SHP77 treated with DMSO at 0.1 percent for 48 hours (cell line): Measurements from ENCODE around the gene CNNM1.

ENCODE experiments used
- DNase-seq: peaks from one replicate; lab custom pipeline; 2025; lab: John Stamatoyannopoulos, UW

The CNNM1 gene

DNA sequence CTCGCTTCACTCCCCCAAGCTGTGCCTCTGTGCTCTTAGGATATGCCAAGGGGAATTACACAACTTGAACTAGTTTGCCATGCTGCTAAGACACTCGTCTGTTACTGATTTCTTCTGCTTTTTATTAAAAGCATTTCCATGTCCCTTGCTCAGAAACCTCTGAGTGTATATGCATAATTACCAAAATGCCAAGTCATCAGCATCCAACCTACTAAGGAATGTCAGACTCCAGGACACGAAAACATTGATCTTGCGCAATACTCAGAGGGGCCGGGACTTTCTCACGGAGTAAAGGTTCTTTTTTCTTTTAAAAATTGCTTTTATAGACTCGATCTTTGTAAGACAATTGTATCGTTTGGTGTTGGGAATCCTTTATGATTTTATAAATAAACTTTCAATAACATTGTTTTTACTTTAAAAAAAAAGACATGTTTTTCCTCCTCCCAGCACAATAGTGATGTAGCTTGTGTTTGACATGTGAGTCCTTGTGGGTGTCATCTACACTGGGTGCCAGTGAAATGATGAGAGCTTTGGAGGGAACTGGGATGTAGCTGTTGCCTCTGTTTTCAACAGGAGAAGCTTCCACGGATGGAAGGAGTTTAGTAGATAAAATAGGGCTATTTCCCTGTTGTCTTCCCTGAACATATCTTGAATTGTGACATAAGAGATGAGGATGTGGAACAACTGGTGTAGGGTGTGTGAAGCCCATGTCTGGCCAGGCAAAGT is 43.6 kb downstream of the CNNM1 start:
- DNase-seq, result no peak

DNA sequence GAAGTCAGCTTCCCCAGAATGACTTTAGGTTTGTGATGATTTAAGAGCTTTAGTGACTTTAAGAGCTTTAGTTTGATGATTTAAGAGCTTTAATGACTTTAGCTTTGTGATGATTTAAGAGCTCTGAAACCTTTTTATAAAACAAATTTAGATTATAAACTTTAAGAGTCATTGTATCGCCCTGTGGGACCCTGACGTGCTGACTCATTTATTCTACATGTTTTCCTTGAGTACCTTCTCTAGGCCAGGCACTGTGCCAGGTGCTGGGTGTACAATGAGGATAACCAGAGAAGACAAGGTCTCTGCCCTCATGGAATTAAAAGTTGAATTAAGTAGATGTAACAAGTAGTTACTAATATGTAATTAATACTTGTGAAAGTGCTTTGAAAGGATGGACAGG is 45.4 kb downstream of the CNNM1 start:
- no peak for DNase-seq

DNA sequence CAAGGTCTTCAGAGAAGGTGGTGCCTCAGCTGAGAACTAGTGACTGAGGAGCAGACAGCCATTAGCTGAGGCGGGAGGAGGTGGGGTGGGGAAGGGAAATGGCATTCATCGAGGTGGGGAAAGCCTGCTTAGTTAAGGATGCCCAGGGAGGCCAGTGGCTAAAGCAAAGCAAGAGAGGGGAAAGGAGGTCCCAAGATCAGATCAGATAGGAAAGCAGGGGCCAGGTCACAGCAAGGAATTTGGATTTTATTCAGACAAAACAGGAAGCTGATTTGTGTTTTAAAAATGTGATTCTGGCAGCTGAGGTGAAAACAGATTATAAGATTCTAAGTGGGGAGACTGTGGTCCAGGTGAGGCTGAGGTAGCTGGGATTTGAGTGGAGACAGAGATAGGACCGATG is 45.8 kb downstream of the CNNM1 start:
- no peak for DNase-seq

GRCh38 chr10:99375426-99375825 is 46.3 kb downstream of the CNNM1 start:
- DNase-seq, result no peak

DNA sequence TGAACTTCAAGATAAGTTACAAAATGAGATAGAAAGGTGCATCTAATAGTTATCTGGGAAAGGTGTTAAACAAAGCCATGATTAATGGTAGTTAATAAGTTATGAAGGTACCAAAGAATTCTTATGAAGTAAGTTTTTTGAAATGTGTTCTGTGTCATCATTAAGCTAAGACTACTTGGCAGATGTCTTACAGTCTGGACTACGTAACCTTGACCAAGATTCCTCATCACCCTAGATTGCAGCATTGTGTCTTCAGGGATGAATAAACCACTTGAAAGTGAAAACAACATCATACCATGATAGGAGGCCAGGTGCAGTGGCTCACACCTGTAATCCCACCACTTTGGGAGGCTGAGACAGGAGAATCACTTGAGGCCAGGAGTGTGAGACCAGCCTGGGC is 53.0 kb downstream of the CNNM1 start:
- no peak for DNase-seq

GRCh38 chr10:99387071-99387470 is 57.9 kb downstream of the CNNM1 start:
- DNase-seq, result no peak

DNA sequence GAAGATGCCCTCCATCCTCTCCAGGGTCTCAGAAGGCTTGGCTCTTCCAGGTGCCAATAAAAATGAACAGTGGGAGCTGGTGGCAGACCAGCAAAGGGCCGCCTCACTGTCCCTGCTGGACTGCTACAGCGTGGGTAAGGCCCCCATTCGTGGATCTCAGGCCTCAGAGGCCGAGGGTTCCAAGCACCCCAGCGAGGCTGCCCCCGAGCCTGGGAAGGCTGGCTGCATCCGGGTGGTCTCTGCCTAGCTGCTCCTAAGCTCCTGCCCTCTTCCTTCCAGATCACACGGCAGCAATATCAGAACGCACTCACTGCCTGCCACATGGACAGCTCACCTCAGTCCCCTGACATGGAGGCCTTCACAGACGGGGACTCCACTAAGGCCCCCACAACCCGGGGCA is 58.4 kb downstream of the CNNM1 start:
- DNase-seq, result no peak

DNA sequence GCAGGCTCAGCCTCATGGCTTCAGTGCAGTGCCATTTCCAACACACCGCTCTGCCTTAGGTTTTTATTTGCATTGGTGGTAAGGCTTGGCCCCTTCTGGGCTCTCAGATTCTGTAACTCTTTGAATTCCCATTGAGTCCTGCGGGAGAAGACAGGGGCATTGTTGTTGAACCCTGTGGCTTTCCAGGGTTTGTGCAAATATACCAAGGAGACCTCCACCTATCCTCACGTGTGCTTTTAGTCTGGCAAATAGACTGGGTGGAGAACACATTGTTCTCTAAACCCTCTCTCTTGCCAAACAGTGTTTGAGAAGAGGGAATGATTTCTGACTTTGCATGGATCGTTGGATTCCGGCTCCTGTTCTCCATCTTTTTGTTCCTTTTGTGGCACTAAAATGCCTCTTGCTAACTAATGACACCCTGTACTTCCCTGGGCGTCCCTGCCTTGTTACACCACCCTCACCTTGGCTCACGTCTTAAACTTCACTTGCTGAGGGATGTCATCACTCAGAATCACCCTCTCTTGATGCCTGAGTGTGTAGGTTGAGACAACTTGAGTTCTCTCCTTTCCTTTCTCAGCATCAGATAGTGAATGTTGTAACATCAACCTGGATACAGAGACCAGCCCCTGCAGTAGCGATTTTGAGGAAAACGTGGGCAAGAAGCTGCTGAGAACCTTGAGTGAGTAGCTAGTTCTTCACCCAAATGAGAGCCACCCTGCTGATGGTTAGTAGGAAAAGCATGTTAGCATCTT is 60.7 kb downstream of the CNNM1 start:
- DNase-seq, result no peak

GRCh38 chr10:99391346-99391745 is 62.2 kb downstream of the CNNM1 start:
- no peak for DNase-seq

DNA sequence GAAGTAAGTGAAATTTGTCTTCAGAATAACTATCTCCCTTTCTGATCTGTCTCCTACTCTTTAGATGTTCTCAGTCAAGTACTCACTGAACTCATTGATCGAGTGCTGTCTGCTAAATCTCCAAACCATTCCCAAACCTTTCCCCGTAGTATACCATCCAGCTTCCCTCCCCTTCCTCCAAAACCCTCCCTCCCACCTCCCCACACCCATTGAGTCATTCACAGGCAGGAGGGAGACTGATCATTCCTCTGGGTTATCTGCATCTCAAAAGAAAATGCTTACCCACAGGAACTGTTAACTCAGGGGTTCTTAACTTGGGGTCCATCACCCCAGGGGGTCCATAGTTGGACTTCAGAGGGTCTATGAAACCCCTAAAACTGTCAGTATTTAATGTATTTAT is 63.9 kb downstream of the CNNM1 start:
- no peak for DNase-seq

DNA sequence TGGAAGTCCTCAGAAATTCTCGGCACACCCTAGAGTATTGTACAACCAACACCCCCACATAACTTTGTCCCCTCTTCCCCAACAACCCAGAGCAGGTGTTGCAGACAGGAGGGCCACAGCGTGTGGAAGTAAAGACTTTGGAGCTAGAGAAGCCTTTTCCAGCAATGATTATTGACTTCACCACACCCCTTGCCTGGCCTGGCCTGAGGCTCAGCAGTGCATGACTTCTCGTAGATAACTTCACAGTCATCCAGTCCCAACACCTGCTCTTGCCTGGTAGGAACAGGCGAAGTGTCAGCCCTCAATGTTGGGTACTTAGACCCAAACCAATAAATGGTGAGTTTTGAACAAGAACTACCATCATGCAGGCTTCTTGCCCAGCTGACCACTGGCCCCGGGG is 64.5 kb downstream of the CNNM1 start:
- no peak for DNase-seq

DNA sequence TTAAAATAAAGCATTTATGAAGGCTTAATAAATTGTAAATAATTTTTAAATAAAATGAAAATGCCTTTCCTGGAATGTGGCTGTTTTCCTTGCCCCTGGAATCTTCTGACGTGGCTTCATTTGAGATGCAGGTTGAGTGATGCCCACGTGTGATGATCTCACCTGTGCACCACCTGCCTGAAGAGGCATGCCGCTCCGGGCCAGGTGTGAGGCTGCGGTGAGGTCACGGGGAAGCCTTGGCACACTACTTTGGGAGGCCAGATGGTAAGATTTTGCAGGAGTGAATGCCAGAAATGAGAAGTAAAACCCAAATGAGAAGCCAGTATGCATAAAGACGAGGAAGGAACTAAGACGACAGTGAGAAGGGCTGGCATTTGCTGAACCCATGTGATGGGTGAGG is 65.1 kb downstream of the CNNM1 start:
- DNase-seq, result no peak

- no peak for DNase-seq
Measured at GRCh38 chr10:99394761-99395386, 65.7 kb downstream of the CNNM1 start.

GRCh38 chr10:99395750-99396445 is 66.7 kb downstream of the CNNM1 start:
- no peak for DNase-seq

DNA sequence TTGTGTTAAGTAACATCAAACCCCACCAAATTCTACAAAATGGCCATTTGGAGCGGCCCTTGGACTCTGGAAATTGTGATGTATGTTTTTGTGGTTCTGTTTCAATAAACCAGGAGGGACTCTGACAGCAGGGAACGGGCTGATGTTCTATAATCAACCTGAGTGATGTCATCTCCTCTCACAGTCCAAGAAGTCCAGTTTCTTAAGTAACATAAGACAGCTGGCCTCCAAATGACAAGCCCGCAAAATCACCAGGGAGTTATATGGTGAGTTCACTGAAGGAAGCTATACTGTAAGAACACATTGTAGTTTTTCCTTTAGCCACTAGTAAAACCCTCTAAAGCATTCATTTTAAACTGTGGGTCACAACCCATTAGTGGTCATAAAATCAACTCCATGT is 67.3 kb downstream of the CNNM1 start:
- DNase-seq, result no peak

DNA sequence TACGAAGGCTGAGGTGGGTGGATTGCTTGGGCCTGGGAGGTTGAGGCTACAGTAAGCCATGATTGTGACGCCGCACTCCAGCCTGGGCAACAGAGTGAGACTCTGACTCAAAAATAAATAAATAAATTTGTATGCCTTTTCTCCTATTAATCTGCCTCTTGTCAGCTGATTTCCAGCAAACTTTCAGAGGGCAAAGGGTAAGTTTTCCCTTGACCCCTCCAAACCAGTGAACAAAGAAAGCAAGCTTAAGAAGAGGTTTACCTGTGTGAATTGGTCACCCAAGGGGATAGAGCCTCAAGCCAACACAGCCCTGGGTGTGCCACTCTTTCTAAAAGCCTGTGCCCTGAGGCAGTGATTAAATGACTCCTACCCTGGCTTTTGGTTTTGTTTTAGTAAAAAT is 70.5 kb downstream of the CNNM1 start:
- no peak for DNase-seq

- no peak for DNase-seq
Measured at GRCh38 chr10:99403674-99404073, 74.5 kb downstream of the CNNM1 start.

DNA sequence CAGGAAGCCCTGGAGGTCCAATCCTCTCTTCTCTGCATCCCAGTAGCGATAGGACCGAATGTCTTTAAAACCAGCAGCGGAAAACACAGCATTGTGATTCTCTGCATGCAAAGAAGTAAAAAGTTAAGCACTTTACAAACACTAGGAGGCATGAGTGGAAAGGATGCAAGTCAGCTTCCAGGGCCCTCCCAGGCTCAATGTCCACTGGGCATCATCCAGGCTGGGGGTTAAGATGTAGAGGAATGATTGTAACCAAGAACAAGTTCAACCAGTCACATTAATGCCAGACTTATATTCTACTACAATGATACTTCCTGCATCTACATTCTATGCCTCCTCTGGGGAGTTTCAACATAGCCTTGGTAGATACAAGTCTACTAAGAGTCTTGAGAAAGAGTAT is 77.0 kb downstream of the CNNM1 start:
- DNase-seq, result no peak

DNA sequence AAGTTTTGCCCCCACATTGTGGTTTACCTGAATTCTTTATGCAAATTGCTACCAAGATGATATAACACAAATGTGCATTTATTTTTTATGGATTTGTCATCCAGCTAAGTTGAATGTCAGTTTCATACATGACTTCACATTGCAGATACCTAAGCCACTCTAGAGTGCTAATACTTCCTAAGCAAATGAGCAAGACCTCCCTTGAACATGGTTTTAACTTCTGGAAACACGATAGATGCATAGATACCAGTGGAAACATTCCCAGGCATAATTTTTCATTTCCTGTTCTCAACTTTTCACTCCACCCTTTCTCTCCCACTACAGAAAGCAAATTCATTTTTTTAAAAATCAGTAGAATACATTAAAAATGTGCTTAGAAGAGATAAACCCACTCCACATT is 81.0 kb downstream of the CNNM1 start:
- no peak for DNase-seq

DNA sequence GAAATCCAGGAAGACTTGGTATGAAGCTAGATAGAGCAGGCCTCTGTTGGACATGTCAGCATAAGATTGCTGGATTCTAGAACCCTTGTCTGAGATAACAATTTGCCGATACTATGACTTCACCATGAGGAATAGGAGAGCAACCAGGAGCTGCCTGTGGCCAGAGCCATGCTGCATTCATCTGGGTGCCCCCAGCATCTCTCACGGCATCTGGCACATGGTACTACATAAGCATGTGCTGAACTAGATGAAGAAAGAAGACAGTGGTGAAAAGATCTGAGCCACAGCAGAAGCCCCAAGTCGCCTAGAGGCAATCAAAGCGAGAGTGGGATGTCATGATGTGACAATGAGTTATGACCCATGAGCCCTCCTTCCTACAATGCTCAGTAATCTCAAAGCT is 81.7 kb downstream of the CNNM1 start:
- no peak for DNase-seq

GRCh38 chr10:99411546-99411945 is 82.4 kb downstream of the CNNM1 start:
- no peak for DNase-seq

GRCh38 chr10:99412099-99412498 is 82.9 kb downstream of the CNNM1 start:
- DNase-seq, result no peak
